NCI-H524 treated with DMSO at 0.1 percent for 48 hours (cell line): ENCODE results near the gene TMEM187.

ENCODE experiments used
- DNase-seq: peaks from one replicate; lab custom pipeline; 2025; lab: John Stamatoyannopoulos, UW

TMEM187 gene

GRCh38 chrX:154020536-154021115 is 48.1 kb downstream of the TMEM187 start:
- DNase-seq, result no peak

- DNase-seq, result no peak
Observed at GRCh38 chrX:154021131-154021611, 48.6 kb downstream of the TMEM187 start.

- DNase-seq, result no peak
Observed at GRCh38 chrX:154022108-154022507, 49.6 kb downstream of the TMEM187 start.

GRCh38 chrX:154023276-154024000 is 50.9 kb downstream of the TMEM187 start:
- no peak for DNase-seq

- no peak for DNase-seq
Observed at GRCh38 chrX:154024271-154024670, 51.7 kb downstream of the TMEM187 start.

- no peak for DNase-seq
Observed at GRCh38 chrX:154025230-154025629, 52.7 kb downstream of the TMEM187 start.

- DNase-seq, result no peak
Observed at GRCh38 chrX:154026136-154027021, 53.8 kb downstream of the TMEM187 start.

- DNase-seq, result no peak
Observed at GRCh38 chrX:154027022-154027402, 54.5 kb downstream of the TMEM187 start.

GRCh38 chrX:154027986-154028385 is 55.4 kb downstream of the TMEM187 start:
- no peak for DNase-seq

- no peak for DNase-seq
Observed at GRCh38 chrX:154028502-154029184, 56.1 kb downstream of the TMEM187 start.

GRCh38 chrX:154029439-154029838 is 56.9 kb downstream of the TMEM187 start:
- DNase-seq, result no peak

- no peak for DNase-seq
Observed at GRCh38 chrX:154030266-154030665, 57.7 kb downstream of the TMEM187 start.

- DNase-seq, result no peak
Observed at GRCh38 chrX:154030715-154031305, 58.3 kb downstream of the TMEM187 start.

- no peak for DNase-seq
Observed at GRCh38 chrX:154032160-154032559, 59.6 kb downstream of the TMEM187 start.

- no peak for DNase-seq
Observed at GRCh38 chrX:154032653-154033052, 60.1 kb downstream of the TMEM187 start.
